DMS153 (cell line): ENCODE results near the gene EDDM13.
A peak's percentile ranks its signal among the peaks of the same experiment; 100 is the strongest.
"Not testable (repeated sequence)": the region's sequence is repeated elsewhere in the genome, so short reads cannot be mapped to it uniquely, and the experiment has no call there.

Source experiments
- DNase-seq: peaks from one replicate; lab custom pipeline; 2025; lab: John Stamatoyannopoulos, UW

EDDM13 gene

DNA sequence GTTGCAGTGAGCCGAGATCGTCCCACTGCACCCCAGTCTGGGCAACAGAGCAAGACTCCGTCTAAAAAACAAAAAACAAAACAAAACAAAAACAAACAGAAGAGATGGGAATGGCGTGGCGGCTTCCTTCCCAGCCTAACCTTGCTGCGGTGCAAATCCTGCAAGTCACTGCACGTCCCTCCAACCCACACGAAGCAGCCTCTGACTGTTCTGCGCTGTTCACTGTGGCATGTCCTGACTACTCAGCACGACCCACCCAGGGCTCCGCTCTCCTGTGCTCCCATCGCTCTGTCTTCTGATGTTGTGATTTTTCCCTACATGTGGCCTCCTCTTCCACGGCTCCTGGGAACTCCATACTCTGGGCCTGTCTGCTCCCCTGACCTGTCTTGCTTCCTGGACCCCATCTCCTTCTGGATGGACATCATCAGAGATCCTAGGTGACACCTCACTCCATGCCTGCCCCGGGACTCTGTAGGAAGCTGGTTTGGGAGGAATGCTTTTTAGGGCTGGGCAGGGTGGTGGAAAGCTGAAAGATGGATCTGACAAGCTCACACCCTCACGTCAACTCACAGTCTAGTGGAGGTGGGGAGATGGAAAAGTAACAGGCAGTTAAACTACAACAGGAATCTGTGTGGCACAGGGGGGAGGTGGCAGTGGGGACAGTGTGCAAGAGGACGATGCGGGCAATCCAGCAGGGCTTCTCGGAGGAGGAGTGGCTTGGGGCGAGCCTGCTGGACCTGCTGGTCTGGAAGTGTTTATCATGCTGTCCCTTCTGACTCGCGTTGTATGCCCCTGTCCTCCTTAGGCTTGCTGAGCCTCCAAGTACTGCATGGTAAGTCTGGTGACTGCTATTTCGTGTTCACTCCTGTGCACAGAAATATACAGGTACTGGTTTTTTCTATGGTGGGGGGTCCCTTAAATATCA lies 23.2 kb downstream of the EDDM13 start:
- DNase-seq = no peak

DNA sequence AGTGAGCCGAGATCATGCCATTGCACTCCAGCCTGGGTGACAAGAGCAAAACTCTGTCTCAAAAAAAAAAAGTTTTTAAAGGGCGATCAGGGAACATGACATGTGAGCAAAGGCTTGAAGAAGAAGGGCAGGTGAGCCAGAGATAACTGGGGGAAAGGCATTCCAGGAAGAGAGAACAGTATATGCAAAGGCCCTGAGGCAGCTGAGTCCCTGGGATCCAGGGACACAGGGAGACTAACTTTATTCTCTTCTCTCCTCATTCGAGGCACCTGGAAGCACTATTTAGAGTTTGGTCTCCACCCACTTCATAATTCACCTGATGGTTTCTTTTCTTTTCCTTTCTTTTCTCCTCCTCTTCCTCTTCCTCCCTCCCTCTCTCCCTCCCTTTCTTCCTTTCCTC lies 24.5 kb downstream of the EDDM13 start:
- DNase-seq = no peak

DNA sequence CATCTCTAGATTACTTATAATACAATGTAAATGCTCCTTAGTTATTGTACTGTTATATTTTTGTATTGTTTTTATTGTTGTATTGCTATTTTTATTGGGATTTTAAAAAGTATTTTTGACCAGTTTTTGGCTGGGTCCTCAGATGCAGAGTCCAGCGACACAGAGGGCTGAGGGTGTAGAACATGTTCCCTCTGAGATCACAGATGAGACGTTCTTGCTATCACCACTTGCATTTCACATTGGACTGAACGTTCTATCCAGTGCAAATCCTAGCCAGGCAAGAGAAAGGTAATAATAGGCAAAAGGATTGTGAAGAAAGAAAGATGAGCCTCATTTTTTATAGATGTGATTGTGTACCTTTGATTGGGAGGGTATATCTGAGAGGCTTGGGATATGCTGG lies 27.1 kb downstream of the EDDM13 start:
- DNase-seq = no peak

DNA sequence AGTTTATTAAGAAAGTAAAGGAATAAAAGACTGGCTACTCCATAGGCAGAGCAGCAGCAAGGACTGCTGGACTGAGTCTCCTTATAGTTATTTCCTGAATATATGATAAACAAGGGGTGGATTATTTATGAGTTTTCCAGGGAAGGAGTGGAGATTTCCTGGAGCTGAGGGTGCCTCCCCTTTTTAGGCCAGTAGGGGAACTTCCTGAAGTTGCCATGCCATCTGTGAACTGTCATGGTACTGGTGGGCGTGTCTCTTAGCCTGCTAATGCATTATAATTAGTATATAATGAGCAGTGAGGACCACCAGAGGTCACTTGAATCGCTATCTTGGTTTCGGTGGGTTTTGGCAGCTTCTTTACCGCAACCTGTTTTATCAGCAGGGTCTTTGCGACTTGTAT lies 28.6 kb downstream of the EDDM13 start:
- no peak for DNase-seq

DNA sequence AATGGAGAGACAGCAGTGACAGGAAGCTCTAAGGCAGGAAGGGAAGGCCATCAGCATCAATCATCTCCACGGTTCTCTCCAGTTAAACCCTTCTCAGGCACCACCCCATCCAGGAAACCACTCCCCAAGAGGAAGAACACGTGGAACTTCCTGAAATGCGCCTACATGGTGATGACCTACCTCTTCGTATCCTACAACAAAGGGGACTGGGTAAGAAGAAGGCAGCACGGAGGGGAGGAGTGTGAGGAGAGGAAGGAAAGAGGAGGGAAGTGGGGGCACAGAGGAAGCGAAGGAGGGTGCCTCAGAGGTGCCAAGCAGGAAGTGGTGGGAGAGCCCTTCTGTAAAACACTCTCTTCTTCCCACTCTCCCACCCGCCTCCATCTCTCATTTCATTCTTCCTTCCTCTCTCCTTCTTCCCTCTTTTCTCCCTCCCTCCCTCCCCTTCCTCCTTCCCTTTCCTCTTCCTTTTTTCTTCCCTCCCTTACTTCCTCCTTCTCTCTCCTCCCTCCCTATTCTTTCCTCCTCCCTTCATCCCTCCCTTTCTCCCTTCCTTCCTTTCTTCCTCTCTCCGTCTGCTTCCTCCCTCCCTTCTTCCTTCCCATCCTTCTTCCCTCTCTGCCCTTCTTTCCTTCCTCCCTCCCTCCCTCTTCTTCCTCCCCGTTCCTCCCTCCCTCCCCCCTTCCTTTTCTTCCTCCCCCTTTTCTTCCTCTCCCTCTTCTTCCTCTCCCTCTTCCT lies 29.5 kb downstream of the EDDM13 start:
- DNase-seq = no peak

DNA sequence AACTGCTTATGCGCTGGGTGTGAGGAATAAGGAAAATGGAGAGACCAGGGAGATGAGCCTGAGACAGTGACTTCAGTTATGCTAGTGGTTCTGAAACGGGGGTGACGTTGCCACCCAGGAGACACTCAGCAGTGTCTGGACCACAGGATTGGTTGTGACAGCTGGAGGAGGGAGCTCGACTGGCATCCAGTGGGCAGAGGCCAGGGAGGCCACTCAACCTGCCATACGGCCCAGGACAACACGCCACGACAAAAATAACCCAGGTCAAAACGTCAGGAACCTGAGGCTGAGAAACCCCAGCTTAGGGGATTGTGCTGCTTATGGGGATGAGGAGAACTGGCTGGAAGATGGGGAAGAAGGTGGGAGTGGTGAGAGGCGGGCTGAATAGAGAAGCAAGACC lies 31.7 kb downstream of the EDDM13 start:
- DNase-seq = no peak

DNA sequence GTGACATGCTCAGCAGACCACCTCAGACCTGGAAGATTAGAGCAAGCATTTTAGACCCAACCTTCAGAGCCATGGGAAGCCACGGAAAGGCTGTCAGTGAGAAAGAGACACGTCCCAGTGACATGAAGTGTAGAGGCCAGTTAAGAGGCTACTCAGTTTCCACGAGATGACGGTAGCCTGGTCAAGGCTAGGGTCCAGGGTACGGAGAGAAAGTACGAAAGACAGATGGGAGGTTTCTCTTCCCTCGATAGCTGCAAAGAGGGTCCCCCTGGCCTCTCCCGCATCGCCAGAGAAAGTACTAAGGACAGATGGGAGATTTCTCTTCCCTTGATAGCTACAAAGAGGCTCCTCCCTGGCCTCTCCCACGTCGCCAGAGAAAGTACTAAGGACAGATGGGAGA lies 33.5 kb downstream of the EDDM13 start:
- no peak for DNase-seq

DNA sequence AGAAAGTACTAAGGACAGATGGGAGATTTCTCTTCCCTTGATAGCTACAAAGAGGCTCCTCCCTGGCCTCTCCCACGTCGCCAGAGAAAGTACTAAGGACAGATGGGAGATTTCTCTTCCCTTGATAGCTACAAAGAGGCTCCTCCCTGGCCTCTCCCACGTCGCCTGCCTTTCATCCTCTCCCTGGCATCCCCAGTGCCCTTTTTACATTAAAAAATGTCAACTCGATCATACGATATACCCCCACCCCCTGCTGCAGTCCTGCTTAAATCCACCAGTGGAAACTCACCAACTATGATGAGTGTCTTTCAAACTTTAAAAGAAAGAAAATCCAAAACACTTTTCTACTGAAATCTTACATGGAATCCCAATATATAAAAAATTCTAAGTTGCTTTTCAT lies 34.5 kb downstream of the EDDM13 start:
- DNase-seq = not testable (repeated sequence)

DNA sequence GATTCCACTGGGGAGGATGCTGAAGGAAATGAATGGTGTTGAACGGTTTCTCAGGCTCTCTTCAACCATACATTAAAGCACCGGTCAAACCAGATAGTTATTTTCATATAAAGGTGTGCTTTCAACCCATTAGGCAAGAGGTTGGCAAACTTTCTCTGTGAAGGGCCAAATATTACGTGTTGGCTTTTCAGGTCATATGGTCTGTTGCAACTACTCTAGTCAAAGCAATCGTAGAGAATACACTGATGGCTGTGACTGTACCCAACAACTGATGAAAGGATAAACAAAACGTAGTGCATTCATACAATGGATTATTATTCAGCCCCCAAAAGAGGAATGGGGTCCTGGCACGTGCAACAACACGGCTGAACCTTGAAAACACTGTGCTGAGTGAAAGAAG lies 36.2 kb downstream of the EDDM13 start:
- no peak for DNase-seq

DNA sequence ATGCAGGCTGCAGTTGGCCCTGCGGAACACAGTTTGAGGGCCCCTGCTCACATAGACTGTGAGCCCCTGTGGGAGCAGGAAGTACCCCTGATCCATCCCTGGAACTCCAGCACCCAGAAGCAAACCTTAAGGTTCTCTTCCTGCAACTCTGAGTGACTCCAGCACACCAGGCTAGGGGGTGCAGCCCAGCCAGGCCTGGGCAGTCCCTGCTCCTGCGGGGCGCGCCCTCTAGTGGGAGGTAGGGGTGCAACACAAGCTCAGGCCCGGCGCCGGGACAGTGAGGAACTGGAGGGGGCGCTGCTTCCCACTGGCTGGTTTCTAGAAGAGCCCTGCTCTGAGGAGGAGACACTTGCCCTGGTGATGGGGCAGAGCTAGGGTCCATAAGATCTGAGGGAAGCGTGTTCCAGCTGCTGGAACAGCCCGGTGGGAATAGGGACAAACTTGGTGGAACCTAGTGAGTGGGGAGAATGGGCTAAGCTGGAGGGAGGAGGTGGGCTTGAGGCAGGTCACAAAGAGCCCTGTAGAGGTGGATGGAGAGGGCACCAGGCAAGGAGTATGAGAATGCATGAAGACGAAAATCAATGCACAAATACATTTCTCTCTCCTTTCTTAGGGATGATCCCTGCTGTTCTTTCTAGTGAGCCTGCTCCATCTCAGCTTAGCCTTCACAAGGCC lies 37.1 kb downstream of the EDDM13 start:
- no peak for DNase-seq

DNA sequence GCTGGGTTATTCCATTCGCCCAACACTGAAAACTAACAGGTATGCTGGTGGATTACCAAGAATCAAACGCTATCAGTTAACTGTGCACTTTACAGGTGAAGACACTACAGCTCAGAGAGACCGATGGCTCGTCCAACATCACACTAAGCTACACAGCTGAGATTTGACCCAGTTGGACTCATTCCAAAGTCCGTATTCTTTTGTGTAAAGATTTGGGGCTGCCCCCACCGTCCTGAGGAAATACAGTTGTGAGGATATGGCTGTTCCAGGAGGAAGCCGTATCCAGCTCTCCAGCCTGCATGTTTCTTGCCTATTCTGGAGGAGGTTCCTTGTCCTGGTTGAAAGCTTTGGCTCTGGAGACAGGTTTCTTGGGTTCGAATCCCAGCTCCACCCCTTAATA lies 37.9 kb downstream of the EDDM13 start:
- no peak for DNase-seq

DNA sequence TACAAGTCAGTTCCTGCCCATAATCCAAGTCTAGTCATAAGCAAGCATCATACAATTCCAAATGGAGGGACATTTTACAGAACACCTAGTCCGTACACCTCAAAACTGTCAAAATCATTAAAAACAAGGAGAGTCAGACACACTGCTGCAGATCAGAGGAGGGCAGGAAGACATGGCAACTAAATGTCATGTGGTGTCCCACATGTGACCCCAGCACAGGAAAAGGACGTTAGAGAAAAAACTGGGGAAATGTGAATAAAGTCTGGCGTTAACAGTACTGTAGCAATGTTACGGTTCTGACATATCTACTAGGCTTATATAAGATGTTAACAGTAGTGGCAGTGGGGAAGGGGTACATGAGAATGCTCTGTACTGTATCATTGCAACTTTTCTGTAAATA lies 39.8 kb downstream of the EDDM13 start:
- no peak for DNase-seq

DNA sequence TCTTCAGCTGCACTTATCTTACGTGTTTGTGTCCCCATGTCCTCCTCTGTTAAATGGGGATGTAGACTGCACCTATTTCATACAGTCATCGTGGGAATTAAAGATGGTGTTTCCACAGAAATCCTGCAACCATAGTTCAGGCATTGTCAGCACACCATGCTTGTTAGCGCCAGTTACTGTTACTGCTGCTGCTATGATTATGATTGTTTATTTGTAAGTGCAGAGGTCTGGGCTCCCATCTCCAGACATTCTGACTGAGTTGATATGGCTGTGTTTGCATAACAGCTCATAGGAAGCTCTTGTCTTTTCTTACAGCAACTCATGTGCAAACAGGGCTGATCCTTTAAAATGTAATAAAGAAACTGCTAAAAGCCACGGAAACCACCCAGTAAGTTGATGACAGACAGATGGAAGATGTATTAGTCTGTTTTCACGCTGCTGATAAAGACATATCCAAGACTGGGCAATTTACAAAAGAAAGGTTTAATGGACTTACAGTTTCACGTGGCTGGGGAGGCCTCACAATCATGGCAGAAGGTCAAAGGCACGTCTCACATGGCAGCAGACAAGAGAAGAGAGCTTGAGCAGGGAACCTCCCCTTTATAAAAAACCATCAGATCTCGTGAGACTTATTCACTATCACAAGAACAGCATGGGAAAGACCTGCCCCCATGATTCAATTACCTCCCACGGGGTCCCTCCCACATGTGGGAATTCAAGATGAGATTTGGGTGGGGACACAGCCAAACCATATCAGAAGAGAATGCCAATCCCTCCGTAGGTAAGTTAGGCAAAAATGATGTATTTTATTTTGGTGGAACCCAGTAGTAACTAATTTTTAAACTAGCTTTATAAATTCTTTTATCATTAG lies 40.5 kb downstream of the EDDM13 start:
- DNase-seq = no peak

DNA sequence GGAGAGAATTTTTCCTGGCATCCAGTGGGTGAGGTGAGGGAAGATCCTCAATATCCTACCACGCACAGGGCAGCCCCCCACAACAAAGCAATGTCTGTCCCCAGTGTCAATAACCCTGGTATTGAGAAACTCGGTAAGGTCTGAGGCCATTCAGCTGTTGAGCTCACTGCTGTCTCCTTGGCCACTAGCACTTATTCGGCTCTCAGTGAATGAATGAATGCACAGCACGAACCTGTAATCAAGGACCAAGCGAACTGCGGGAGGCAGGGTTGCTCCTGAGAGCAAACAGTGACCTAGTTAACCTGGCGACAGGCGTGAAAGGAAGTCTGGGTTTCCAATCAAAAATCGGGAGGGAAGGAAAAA lies 41.5 kb downstream of the EDDM13 start:
- DNase-seq = peak; percentile 61

DNA sequence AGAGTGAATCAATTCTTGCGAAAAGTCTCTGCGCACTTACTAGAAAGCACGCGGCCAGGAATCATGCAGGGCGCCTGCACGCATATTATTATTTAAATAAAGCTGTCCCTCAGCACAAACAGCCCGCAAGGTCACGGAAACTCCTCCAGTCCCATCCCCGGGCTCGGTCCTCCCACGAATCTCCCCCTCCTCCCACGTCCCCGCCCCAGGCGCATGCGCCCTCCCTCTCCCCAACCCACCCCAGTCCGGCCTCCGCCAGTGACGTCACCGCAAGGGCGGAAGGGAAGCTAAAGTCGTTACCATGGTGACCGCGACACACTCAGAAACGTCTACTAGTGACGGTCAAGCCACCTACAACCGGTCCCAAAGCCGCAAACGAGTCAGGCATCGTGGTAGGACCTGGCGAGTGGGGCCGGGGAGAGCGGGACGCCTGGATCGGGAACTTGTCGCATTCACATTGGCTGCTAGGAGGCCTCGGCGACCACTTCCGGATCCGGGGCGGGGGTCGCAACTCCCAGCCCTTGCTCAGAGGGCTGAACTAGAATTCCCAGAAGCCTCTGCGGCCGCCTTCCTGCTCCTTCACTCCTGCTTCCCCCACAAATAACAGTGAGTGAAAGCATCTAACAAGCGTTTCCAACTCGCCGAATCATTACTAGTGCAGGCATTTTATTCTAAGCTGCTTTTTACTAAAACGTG lies 42.0 kb downstream of the EDDM13 start, which contains the start of gene ZSCAN5A:
ZSCAN5A (minus strand) TSS at position 459 of the 696 bp plus-strand sequence. CDS start 89,793 bp downstream, outside the sequence.
- peak; percentile 88 for DNase-seq

DNA sequence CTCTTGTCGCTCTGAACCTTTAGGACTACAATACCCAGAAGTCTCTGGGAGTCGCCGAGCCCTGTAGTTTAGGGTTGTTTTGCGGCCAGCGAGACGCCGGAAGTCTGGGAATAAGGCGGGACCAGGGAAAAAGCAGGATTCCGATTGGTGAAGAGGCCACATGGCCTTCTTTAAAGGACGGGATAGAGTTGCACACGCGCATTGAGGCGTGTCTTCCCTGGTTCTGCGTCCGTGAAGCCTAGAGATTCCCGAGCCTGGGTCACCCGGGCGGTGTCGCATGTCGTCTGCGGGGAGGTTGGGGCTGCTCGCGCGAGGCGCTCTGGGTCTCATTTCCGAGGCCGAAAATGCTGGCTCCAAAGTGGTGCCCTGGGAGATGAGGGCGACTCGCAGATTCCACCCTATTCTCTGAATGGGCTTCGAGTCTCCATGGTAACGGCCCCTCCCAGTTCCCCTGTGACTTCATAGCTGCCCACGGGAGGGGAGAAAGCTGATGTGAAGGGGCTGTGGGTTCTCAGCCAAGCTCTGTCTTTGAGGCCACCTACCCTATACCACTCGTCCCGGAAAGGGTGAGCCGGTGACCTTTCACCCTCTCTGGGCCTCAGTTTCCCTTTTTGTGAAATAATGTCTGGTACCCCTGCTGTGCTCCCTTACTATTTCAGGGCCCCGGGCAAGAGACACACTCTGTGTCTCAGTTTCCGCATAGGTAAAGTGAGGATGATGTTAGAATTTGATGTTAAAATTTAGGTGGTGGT lies 42.7 kb downstream of the EDDM13 start:
- DNase-seq = peak; percentile 96

DNA sequence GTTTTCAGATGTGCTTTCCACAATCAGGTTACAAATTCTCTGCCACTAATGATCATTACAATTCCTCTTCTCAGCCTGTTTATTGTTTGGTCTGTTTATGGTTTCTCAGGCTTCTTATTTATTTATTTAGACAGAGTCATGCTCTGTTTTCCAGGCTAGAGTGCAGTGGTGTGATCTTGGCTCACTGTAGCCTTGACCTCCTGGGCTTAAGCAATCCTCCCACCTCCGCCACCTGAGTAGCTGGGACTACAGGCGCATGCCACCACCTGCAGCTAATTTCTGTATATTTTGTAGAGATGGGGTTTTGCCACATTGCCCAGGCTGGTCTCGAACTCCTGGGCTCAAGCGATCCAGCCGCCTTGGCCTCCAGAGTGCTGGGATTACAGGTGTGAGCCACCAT lies 44.2 kb downstream of the EDDM13 start:
- no peak for DNase-seq

DNA sequence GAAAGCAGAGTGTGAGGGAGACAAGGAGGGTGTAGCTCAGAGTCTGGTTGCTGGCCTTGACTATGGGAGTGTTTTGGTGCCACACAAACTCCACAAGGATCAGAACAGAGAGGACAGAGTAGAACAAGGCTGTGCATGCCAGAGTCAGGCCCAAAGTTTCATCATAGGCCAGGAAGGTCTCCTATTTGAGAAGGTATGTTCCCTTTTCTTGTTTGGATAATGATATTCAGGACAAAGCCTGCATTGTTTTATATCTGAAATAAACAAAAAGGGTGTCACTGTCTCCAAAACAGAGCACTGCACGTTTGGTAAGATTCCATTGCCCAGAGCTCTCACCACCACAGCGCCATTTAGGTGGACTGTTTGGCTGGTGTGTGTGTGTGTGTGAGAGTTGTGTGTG lies 45.2 kb downstream of the EDDM13 start:
- no peak for DNase-seq

DNA sequence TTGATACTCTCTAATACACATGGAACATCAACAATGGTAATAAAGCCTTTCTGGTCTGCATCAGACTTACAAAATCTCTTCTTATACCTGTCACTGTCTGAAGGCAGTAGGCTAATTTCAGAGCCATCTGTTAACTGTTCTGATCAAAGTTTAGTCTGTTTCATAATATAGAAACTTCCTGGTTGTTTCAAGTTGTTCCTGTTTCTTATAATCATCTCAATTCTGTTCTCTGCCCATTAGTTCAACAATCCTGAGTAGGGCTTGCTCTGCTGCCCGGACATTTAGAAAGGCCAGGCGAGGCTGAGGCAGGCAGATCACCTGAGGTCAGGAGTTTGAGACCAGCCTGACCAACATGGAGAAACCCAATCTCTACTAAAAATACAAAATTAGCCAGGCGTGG lies 47.4 kb downstream of the EDDM13 start:
- no peak for DNase-seq

DNA sequence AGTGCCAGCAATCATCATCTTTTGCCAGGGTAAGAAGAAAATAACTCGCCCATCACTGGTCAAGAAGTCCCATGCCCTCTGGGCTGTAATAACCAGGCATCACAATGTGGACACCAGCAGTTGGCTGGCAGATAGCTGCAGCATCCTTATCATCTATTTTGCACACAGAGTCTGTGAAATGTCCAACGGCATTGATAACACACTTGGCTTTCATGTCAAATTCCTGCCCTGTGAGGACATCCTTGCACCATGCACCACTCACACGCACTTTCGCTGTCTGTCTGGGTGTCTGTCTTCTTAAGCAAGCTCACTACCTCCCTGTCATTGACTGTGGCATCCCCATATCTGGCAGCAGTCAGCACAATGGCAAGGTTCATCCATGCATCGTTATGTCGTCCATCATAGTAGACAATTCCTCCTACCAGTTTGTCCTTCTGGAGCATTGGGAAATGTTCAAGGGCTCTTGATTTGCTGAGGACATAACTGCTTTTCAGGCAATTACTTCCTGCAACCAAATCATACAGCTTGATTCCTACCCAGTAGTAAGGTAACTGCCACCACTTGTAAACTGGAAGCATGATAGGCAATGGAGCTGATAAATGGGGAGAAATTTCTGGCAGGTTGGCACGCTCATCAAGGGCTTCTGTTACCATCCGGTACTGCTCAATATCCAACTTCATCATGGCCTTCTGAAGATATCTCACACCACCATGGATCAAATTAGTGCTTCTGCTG lies 48.9 kb downstream of the EDDM13 start:
- DNase-seq = no peak
